ENCODE data around the gene OR4A15.

Gene OR4A15

DNA sequence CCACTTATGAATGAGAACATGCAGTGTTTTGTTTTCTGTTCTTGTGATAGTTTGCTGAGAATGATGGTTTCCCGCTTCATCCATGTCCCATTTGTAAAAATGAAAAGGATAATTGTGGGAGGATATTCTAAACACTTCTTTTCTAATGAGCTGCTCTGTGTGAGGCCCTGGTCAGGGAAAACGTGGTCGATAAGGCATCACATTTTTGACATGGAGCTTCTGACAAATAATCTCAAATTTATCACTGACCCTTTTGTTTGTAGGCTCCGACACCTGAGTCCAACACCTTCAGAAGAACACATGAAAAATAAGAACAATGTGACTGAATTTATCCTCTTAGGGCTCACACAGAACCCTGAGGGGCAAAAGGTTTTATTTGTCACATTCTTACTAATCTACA is at the start of gene OR4A15:
Gene OR4A15 (plus strand): TSS at position 301 of the 400 bp plus-strand sequence. CDS start 0 bp downstream, at position 301.
- DNase-seq, result no peak

- DNase-seq, result no peak
These were observed 43.3 kb upstream of the OR4A15 start for GRCh38 chr11:55324500-55324899.

- no peak for DNase-seq
These were observed 24.9 kb upstream of the OR4A15 start, which contains the start of gene OR4A16 for GRCh38 chr11:55342901-55343300. Gene OR4A16 (plus strand): TSS chr11:55343201. CDS start chr11:55343201, 0 bp downstream.

GRCh38 chr11:55345306-55345705 is 22.5 kb upstream of the OR4A15 start:
- DNase-seq, result no peak

- DNase-seq, result no peak
These were observed 18.7 kb upstream of the OR4A15 start for GRCh38 chr11:55349032-55349431.

DNA sequence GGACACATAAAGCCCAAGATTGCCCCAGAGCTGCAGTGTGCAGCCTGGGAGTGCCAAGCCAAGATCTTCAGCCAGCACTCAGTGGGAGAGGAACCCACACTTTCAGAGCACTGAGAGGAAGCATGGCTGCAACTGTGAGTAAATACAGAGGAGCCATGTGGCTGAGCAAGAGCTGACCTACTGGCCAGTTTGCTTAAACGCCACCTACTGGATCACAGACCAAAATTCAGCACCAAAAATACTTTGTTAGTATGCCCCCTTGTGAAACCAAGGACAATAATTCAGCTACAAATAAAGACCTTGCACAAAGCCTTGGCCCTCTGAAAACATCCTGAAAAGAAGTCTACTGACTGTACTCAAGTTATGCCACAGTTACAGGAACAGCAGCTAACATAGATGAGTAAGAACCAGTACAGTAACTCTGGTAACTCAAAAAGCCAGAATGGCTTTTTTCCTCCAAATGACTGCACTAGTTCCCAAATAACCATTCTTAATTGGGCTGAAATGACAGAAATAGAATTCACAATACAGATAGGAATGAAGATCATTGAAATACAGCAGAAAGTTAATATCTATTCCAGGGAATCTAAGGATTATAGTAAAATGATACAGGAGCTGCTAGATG is 10.1 kb upstream of the OR4A15 start:
- DNase-seq, result no peak

DNA sequence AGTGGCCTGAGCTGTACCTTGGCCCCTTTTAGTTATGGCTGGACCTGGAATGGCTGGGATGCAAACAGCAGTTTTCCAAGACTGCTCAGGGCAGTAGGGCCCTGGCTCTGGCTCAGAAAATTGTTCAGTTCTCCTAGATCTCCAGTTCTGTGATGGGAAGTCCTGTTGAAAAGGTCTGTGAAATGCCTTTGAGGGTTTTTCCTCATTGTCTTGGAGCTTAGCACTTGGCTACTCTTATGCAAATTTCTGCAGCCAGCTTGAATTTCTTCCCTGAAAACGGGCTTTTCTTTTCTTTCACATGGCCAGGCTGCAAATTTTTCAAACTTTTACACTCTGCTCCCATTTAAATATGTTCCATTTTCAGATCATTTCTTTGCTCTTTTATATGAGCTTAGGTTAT is 33.2 kb downstream of the OR4A15 start:
- DNase-seq, result no peak
